WTC11 (cell line): ENCODE measurements around the gene PRPF31.
A peak's percentile ranks its signal among the peaks of the same experiment; 100 is the strongest.

Experiments
- CREB1 ChIP-seq: sonication (generic); formaldehyde crosslinking; IDR thresholded peaks from 2 replicates; pipeline ENCODE4 v1.8.0; 2023; ENCODE audit warnings: mild to moderate bottlenecking, missing genetic modification reagents
- CTCF ChIP-seq: fragments of 200-600 bp; IDR thresholded peaks from 2 replicates; pipeline ENCODE4 v1.8.0; 2022; ENCODE audit warnings: antibody characterized with exemption
- EMX1 ChIP-seq: fragments of 250-450 bp; sonication (Bioruptor Pico); IDR thresholded peaks from 2 replicates; pipeline ENCODE4 v1.8.0; 2021; ENCODE audit warnings: mild to moderate bottlenecking
- ESRRA ChIP-seq: sonication (generic); formaldehyde crosslinking; IDR thresholded peaks from 2 replicates; pipeline ENCODE4 v1.8.1; 2022; ENCODE audit warnings: mild to moderate bottlenecking, missing genetic modification reagents, borderline replicate concordance
- FOXK1 ChIP-seq: sonication (generic); formaldehyde crosslinking; IDR thresholded peaks from 2 replicates; pipeline ENCODE4 v1.8.0; 2022; ENCODE audit warnings: mild to moderate bottlenecking, moderate library complexity, missing genetic modification reagents
- FOXP1 ChIP-seq: sonication (generic); formaldehyde crosslinking; IDR thresholded peaks from 2 replicates; pipeline ENCODE4 v1.8.0; 2022; ENCODE audit warnings: missing genetic modification reagents, mild to moderate bottlenecking, moderate library complexity, borderline replicate concordance
- HMGXB4 ChIP-seq: sonication (generic); formaldehyde crosslinking; IDR thresholded peaks from 2 replicates; pipeline ENCODE4 v1.8.1; 2023; ENCODE audit warnings: mild to moderate bottlenecking, moderate library complexity, missing genetic modification reagents
- JUN ChIP-seq: sonication (generic); formaldehyde crosslinking; IDR thresholded peaks from 2 replicates; pipeline ENCODE4 v1.8.0; 2023; ENCODE audit warnings: mild to moderate bottlenecking, missing genetic modification reagents
- MAX ChIP-seq: sonication (generic); formaldehyde crosslinking; IDR thresholded peaks from 2 replicates; pipeline ENCODE4 v1.8.0; 2022; ENCODE audit warnings: mild to moderate bottlenecking, missing genetic modification reagents
- SP1 ChIP-seq: sonication (generic); formaldehyde crosslinking; conservative IDR thresholded peaks from 2 replicates; pipeline ENCODE4 v1.8.1; 2022; ENCODE audit warnings: missing genetic modification reagents
- STAT6 ChIP-seq: sonication (generic); formaldehyde crosslinking; conservative IDR thresholded peaks from 2 replicates; pipeline ENCODE4 v1.8.1; 2023; ENCODE audit warnings: mild to moderate bottlenecking, low read depth, missing genetic modification reagents, moderate library complexity
- TP53 ChIP-seq: sonication (generic); formaldehyde crosslinking; IDR thresholded peaks from 2 replicates; pipeline ENCODE4 v1.8.1; 2023; ENCODE audit warnings: mild to moderate bottlenecking, missing genetic modification reagents

- TF ChIP-seq CTCF (no peak), EMX1 (CRISPR knock-in tag) (no peak), MAX (CRISPR knock-in tag) (no peak), SP1 (0 out of 2 replicates have a peak, but pooled peaks have one; percentile 47), FOXK1 (CRISPR knock-in tag) (peak; percentile 64; the same call in 1 of the 2 replicates), HMGXB4 (no peak), STAT6 (CRISPR knock-in tag) (no peak), ESRRA (CRISPR knock-in tag) (no peak), FOXP1 (CRISPR knock-in tag) (no peak), TP53 (CRISPR knock-in tag) (no peak), CREB1 (CRISPR knock-in tag) (no peak), JUN (CRISPR knock-in tag) (no peak)
Observed at GRCh38 chr19:54179921-54180461, 64.4 kb downstream of the PRPF31 start.
